ENCODE measurements around the gene ANTXRL.

DNA sequence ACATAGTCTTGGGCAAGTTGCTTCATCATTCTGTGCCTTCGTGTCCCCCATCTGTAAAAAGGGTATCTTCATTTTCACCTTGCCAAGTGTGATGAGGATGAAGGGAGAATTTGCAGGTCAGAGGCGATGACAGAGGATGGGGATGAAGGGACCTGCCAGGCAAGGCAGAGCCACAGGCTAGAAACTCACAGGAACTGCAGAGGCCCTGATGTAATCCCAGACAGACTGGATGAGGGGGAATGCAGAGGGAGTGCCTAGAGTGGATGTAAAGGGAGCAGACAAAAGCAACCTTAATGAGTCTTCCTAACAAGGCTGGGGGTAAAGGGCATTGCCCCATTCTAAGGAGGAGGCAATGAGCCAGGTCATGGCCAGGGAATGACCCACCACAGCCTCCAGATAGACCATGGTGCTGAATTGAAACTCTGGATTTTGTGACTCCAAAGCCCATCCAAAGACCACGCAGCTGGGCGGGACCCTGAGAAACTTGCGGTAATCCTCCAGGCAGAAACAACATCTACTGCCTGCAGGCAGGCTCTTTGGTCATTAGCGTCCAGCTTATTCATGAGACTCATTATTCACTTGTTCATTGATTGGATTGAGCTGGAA is 1.9 kb downstream of the ANTXRL start:
- TF ChIP-seq, protein P1, sequence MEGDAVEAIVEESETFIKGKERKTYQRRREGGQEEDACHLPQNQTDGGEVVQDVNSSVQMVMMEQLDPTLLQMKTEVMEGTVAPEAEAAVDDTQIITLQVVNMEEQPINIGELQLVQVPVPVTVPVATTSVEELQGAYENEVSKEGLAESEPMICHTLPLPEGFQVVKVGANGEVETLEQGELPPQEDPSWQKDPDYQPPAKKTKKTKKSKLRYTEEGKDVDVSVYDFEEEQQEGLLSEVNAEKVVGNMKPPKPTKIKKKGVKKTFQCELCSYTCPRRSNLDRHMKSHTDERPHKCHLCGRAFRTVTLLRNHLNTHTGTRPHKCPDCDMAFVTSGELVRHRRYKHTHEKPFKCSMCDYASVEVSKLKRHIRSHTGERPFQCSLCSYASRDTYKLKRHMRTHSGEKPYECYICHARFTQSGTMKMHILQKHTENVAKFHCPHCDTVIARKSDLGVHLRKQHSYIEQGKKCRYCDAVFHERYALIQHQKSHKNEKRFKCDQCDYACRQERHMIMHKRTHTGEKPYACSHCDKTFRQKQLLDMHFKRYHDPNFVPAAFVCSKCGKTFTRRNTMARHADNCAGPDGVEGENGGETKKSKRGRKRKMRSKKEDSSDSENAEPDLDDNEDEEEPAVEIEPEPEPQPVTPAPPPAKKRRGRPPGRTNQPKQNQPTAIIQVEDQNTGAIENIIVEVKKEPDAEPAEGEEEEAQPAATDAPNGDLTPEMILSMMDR (IDR thresholded peaks at IDR 0.05), result no peak
- TF ChIP-seq POLR2AphosphoS5 (IDR thresholded peaks at IDR 0.05) (no peak), POLR2A (IDR thresholded peaks at IDR 0.05) (no peak)
